GM10266 (cell line): ENCODE results near the gene KLRC2.
"Not testable (repeated sequence)": the region's sequence is repeated elsewhere in the genome, so short reads cannot be mapped to it uniquely, and the experiment has no call there.

Experiments
- DNase-seq: peaks from one replicate; pipeline ENCODE4 v3.0.0; 2012; ENCODE audit errors: extremely low spot score
- CTCF ChIP-seq: IDR thresholded peaks from 2 replicates; pipeline ENCODE4 v1.5.1; 2012; ENCODE audit warnings: mild to moderate bottlenecking, low read depth; ENCODE audit not compliant: control insufficient read depth, insufficient read depth; ENCODE audit errors: missing control alignments

KLRC2 gene

GRCh38 chr12:10435816-10436215 lies at the start of gene KLRC2:
Gene KLRC2 (minus strand): TSS chr12:10436010. CDS start chr12:10435986, 24 bp downstream.
- not testable (repeated sequence) for DNase-seq

DNA sequence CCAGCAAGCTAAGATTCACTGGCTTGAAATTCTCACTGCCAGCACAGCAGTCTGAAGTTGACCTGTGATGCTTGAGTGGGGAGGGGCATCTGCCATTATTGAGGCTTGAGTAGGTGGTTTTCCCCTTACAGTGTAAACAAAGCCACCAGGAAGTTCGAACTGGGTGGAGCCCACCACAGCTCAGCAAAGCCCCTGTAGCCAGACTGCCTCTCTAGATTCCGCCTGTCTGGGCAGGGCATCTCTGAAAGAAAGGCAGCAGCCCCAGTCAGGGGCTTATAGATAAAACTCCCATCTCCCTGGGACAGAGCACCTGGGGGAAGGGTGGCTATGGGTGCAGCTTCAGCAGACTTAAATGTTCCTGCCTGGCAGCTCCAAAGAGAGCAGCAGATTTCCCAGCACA lies 46.1 kb upstream of the KLRC2 start:
- not testable (repeated sequence) for DNase-seq

DNA sequence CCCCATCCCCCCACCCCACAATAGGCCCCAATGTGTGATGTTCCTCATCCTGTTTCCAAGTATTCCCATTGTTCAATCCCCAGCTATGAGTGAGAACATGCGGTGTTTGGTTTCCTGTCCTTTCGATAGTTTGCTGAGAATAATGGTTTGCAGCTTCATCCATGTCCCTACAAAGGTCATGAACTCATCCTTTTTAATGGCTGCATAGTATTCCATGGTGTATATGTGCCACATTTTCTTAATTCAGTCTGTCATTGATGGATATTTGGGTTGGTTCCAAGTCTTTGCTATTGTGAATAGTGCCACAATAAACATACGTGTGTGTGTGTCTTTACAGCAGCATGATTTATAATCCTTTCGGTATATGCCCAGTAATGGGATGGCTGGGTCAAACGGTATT lies 37.0 kb upstream of the KLRC2 start:
- not testable (repeated sequence) for DNase-seq

- no peak for DNase-seq
- TF ChIP-seq CTCF: no peak
These were observed 33.9 kb upstream of the KLRC2 start for GRCh38 chr12:10469701-10470100.

GRCh38 chr12:10466311-10466710 lies 30.5 kb upstream of the KLRC2 start:
- no peak for DNase-seq

DNA sequence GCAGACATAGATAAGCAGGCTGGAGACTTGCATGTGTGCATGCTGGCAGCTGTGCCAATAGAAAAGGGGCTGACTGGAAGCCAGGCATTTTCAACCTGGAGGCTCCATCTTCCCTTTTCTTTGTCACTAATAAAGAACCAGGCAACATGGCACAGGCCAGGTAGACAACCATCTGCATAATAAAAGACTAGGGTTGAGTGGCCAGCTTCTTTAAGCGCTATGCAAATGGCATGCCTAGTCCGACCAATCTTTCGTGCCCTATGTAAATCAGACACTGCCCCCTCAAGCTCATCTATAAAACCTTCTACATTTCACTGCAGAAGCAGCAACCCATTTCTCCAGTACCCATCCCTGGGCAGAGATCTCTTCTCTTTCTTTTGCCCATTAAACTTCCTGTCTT lies 21.9 kb upstream of the KLRC2 start:
- no peak for TF ChIP-seq CTCF
- no peak for DNase-seq

More at GRCh38 chr12:10466311-10466710, 30.5 kb upstream of the KLRC2 start:
- TF ChIP-seq CTCF: no peak

DNA sequence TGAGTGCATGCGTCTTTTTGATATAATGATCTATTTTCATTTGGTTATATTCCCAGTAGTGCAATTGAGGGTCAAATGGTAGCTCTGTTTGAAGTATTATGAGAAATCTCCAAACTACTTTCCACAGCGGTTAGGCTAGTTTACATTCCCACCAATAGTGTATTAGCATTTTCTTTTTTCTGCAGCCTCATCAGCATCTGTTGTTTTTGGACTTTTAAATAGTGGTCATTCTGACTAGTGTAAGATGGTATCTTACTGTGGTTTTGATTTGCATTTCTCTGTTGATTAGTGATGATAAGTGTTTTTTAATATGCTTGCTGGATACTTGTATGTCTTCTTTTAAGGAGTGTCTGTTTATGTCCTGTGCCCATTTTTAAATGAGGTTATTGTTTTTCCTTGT lies 21.0 kb upstream of the KLRC2 start:
- TF ChIP-seq CTCF: no peak

DNA sequence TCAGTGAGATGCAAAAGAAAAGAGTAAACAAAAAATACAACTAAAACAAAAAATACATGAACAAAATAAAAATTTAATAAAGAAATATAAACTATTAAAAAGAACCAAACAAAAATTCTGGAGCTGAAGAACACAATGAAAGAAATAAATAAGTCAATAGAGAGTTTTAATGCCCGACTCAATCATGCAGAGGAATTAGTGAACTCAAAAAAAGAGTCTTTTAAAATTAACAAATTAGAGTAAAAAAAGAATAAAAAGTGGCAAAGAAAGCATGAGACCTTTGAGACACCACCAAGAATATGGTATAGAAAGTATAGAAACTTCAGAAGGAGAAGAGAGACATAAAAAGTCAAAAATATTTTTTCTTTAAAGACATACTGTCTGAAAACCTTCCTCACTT lies 20.0 kb upstream of the KLRC2 start:
- TF ChIP-seq CTCF: no peak
- no peak for DNase-seq

More for the DNA sequence above, 21.0 kb upstream of the KLRC2 start:
- DNase-seq: no peak

- DNase-seq: no peak
- TF ChIP-seq CTCF: no peak
These were observed 18.7 kb upstream of the KLRC2 start for GRCh38 chr12:10454531-10454930.
